CD4-positive, alpha-beta T cell (primary cell): ENCODE measurements around the gene EVA1B. TPM values are rescaled to one million over a fixed set of nuclear protein-coding genes. Genes with fewer than 3 reads are reported as not detected.
A peak's percentile ranks its signal among the peaks of the same experiment; 100 is the strongest.

Experiments
- ATAC-seq: fragments of 200-7000 bp; cut with Tn5 transposase; one replicate; pipeline ENCODE4 v1.10.0; 2022; ENCODE audit warnings: mild to moderate bottlenecking; ENCODE audit not compliant: poor library complexity
- CTCF ChIA-PET: fragments of 350-600 bp; sonication (Branson Sonifier 250); formaldehyde crosslinking; loops from one replicate; lab custom pipeline; 2021; ENCODE audit warnings: antibody characterized with exemption, inconsistent platforms; lab: Charles Lee
- POLR2A ChIA-PET: fragments of 350-600 bp; sonication (Branson Sonifier 250); formaldehyde crosslinking; loops from one replicate; lab custom pipeline; 2021; ENCODE audit warnings: antibody characterized with exemption, inconsistent platforms; lab: Charles Lee
- DNase-seq, 14 experiments: peaks; one replicate each; pipeline ENCODE4 v3.0.0-alpha.2; 2013 to 2020; ENCODE audit warnings: mixed read lengths in 2 of 14
- H3K27ac ChIP-seq, 2 donors: one replicate each; pipeline versions ENCODE4 v1.5.1 to v1.7.0; 2013; ENCODE audit warnings: low read length in 2 of 2, low read depth in 1 of 2, mild to moderate bottlenecking in 1 of 2
- H3K27me3 ChIP-seq, 2 experiments: 1 replicate in 1 of 2; 2 replicates in 1 of 2; pipeline versions ENCODE4 v1.6.1 to v1.7.0; 2013; ENCODE audit warnings: low read length in 2 of 2, control low read depth in 1 of 2, mild to moderate bottlenecking in 1 of 2, moderate library complexity in 1 of 2; ENCODE audit not compliant: insufficient read depth in 2 of 2, control insufficient read depth in 1 of 2
- H3K36me3 ChIP-seq: one replicate; pipeline ENCODE4 v1.6.1; 2013; ENCODE audit warnings: low read length, control low read depth; ENCODE audit not compliant: insufficient read depth
- H3K4me1 ChIP-seq: one replicate; pipeline ENCODE4 v1.6.1; 2013; ENCODE audit warnings: low read length, control low read depth; ENCODE audit not compliant: insufficient read depth
- H3K4me3 ChIP-seq: one replicate; pipeline ENCODE4 v1.5.1; 2013; ENCODE audit warnings: mild to moderate bottlenecking, low read length, moderate library complexity
- H3K9me3 ChIP-seq, 2 experiments: 1 replicate in 1 of 2; 2 replicates in 1 of 2; pipeline versions ENCODE4 v1.6.1 to v1.7.0; 2013; ENCODE audit warnings: low read length in 2 of 2, mild to moderate bottlenecking in 2 of 2, control low read depth in 1 of 2, moderate library complexity in 1 of 2; ENCODE audit not compliant: control insufficient read depth in 1 of 2, insufficient read depth in 1 of 2
- H3K27ac Mint-ChIP-seq: one replicate; pipeline ENCODE4 v1.8.0; 2020; ENCODE audit warnings: mixed read lengths
- H3K27me3 Mint-ChIP-seq: one replicate; pipeline ENCODE4 v1.8.0; 2021; ENCODE audit warnings: mixed read lengths
- H3K36me3 Mint-ChIP-seq: one replicate; pipeline ENCODE4 v1.8.0; 2021; ENCODE audit warnings: low read depth, mixed read lengths
- H3K4me1 Mint-ChIP-seq: one replicate; pipeline ENCODE4 v1.8.0; 2021; ENCODE audit warnings: low read depth, mixed read lengths
- H3K4me3 Mint-ChIP-seq: one replicate; pipeline ENCODE4 v1.8.0; 2020; ENCODE audit warnings: mild to moderate bottlenecking, mixed read lengths
- H3K9me3 Mint-ChIP-seq: one replicate; pipeline ENCODE4 v1.8.0; 2020; ENCODE audit warnings: mixed read lengths
- intact Hi-C, 2 experiments: fragments of 100-400 bp; cut with DNase I in 1 of 2; cut with micrococcal nuclease in 1 of 2; formaldehyde crosslinking; loops; one replicate each; pipeline versions ENCODE4 v1.15.1 to v1.9.0; 2023 to 2025; cut with DNase I, micrococcal nuclease
- total RNA-seq, 174 experiments: library from RNA in 2 of 174; stranded (reverse) in 2 of 174; gene quantifications; one replicate each; pipeline ENCODE4 v1.2.3 and lab custom pipeline; 2021 to 2026
- TF ChIP-seq, protein P1 (sequence below): fragments of 200-600 bp; IDR thresholded peaks from one replicate; pipeline ENCODE4 v1.8.0; 2022; ENCODE audit warnings: antibody characterized with exemption, mild to moderate bottlenecking

EVA1B gene
- total RNA-seq, 2 experiments from 2014 or later: 1.5 to 1.8 TPM

DNA sequence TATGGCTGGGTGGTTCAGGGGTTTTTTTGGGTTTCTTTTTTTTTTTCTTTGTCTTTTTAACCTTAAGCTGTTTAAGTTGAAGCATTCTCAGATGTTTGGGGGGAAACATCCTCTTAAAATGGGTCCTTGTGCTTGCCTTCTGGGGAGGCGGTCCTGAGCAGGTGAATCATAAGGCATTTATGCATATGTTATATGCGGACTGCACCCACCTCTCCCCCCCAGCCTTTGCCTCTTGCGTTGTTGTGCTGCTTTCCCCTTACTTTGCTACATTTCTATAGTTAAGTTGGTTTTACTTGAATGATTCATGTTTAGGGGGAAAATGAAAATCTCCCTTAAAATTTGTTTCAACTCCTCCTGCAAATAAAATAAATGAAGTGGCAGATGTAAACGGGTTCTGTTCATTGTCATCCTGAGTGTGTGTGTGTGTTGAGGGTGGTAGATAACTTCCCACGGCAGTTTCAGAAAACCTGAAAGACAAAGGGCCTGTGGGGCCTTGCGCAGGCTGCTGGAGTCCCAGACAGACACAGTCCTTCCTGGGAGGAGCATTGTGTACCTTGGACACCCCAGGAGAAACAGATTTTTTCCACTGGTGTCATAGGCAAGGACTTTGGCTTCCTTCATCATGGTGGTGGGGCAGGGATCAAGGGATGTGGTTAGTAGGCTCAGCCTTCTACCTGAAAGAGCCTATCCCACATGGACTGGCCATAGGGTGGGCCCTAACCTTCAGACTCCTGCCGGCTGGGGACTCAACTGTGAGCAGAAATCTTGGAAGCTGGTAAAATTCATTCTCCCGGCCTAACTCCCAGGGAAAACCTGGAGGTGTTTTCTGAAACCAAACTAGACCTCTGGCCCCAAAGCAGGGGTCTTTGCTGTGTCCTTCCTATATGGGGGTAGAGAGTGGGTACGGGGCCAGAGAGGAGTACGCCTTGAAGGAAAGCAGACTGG is 18.2 kb downstream of the EVA1B start:
- H3K4me3 ChIP-seq: no peak overlapping the region
- H3K27me3 Mint-ChIP-seq: no peaks in the 10 kb centered on the region
- peak overlapping the region; percentile 77 for H3K4me3 Mint-ChIP-seq
- H3K4me1 ChIP-seq: peaks cover 24% of the 10 kb centered on the region
- peaks cover 42% of the 10 kb centered on the region for H3K36me3 ChIP-seq
- DNase-seq (no peak), ATAC-seq (no peak)
- peaks cover 16% of the 10 kb centered on the region for H3K4me1 Mint-ChIP-seq
- no peaks in the 10 kb centered on the region for H3K9me3 Mint-ChIP-seq
- no peaks in the 10 kb centered on the region for H3K9me3 ChIP-seq
- no peaks in the 10 kb centered on the region for H3K27me3 ChIP-seq
- POLR2A ChIA-PET: interaction anchor here (0.8 to 2.2 kb wide), 10 partner anchors 15 to 156 kb away, joined by 3 to 19 read pairs (median 7); partner anchors contain the start of genes EVA1B, STK40, THRAP3 and TRAPPC3
- peak overlapping the region in 1 of 2 donors; percentile 29 for H3K27ac ChIP-seq
- TF ChIP-seq, protein P1, sequence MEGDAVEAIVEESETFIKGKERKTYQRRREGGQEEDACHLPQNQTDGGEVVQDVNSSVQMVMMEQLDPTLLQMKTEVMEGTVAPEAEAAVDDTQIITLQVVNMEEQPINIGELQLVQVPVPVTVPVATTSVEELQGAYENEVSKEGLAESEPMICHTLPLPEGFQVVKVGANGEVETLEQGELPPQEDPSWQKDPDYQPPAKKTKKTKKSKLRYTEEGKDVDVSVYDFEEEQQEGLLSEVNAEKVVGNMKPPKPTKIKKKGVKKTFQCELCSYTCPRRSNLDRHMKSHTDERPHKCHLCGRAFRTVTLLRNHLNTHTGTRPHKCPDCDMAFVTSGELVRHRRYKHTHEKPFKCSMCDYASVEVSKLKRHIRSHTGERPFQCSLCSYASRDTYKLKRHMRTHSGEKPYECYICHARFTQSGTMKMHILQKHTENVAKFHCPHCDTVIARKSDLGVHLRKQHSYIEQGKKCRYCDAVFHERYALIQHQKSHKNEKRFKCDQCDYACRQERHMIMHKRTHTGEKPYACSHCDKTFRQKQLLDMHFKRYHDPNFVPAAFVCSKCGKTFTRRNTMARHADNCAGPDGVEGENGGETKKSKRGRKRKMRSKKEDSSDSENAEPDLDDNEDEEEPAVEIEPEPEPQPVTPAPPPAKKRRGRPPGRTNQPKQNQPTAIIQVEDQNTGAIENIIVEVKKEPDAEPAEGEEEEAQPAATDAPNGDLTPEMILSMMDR: no peak
- intact Hi-C loops: loop anchor here (5.0 kb wide), 4 partner anchors 47 to 153 kb away; no protein-coding TSS in a partner anchor
- peaks cover 53% of the 10 kb centered on the region for H3K36me3 Mint-ChIP-seq
- peak overlapping the region; percentile 64 for H3K27ac Mint-ChIP-seq
- CTCF ChIA-PET: interaction anchor here (1.3 to 1.9 kb wide), 4 partner anchors 18 to 156 kb away, joined by 3 to 13 read pairs (median 6); partner anchors contain the start of genes EVA1B and TRAPPC3

DNA sequence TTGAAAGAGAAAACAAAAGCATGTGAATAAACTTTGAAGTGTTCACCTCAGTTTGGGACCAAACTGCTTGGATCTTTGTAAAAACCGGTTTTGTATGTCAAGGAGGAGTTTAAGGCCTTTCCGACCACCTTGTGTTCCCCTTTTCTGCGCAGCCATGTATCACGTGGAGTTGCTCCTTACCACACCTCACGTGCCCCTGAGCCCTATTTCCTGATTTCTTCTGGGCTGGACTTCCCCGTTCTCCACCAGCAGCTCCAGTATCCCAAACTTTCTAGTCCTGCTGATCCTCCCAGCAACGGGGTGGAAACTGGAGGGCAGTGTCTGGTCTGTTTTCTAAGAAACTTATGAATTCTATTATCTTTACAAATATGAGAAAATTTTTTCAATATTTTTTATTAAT is 18.9 kb downstream of the EVA1B start:
- ChIA-PET POLR2A (no interaction called here), CTCF (interaction anchor here (0.7 kb wide), 1 partner anchor 205 kb away, joined by 3 read pairs; no protein-coding TSS in a partner anchor)
- no peaks in the 10 kb centered on the region for H3K9me3 ChIP-seq
- no peak overlapping the region for H3K27ac ChIP-seq
- no peak overlapping the region for H3K27ac Mint-ChIP-seq
- no peaks in the 10 kb centered on the region for H3K27me3 Mint-ChIP-seq
- DNase-seq (peak in 2 of 14 experiments; percentile 57 to 64), ATAC-seq (no peak)
- no peak overlapping the region for H3K4me3 Mint-ChIP-seq
- intact Hi-C loops: loop anchor here in 1 of 2 experiments (5.0 kb wide), 1 partner anchor 152 kb away; no protein-coding TSS in a partner anchor
- no peak overlapping the region for H3K4me3 ChIP-seq
- H3K4me1 Mint-ChIP-seq: peaks cover 16% of the 10 kb centered on the region
- peaks cover 24% of the 10 kb centered on the region for H3K4me1 ChIP-seq
- TF ChIP-seq, protein P1: no peak
- H3K9me3 Mint-ChIP-seq: no peaks in the 10 kb centered on the region
- no peaks in the 10 kb centered on the region for H3K27me3 ChIP-seq
- peaks cover 44% of the 10 kb centered on the region for H3K36me3 ChIP-seq
- peaks cover 61% of the 10 kb centered on the region for H3K36me3 Mint-ChIP-seq

DNA sequence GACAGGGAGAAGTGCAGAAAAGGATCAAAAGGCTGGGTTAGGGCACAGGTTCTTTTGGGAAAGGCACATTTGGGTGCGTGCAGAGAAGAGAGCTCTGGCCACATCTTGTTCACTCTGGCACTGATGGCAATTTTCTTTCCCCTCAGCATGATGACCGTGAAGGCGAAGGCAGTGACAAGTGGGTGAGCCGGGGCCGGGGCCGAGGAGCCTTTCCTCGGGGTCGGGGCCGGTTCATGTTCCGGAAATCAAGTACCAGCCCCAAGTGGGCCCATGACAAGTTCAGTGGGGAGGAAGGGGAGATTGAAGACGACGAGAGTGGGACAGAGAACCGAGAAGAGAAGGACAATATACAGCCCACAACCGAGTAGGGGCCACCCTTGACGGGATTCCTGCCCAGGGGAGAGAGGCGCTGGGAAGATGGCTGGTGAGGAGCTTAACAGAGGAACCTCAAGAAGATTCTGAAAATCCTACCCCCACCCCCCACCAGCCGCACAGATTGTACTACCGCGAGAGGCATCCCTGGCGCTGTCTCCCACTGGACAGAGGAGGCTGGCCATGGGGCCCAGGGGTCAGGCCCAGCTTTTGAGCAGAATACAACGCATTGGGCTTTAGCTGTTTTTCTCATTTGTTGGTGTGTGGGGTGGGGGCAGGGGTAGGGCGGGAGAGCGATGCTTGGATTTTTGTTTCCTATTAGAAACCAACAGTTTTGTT is 19.6 kb downstream of the EVA1B start:
- ATAC-seq (no peak), DNase-seq (no peak)
- Histone ChIP-seq H3K27me3 (no peaks in the 10 kb centered on the region), H3K36me3 (peaks cover 49% of the 10 kb centered on the region), H3K27ac (no peak overlapping the region), H3K4me3 (no peak overlapping the region), H3K4me1 (peaks cover 24% of the 10 kb centered on the region), H3K9me3 (no peaks in the 10 kb centered on the region)
- Mint-ChIP-seq H3K36me3 (peaks cover 66% of the 10 kb centered on the region), H3K4me3 (peak overlapping the region; percentile 56), H3K9me3 (no peaks in the 10 kb centered on the region), H3K27ac (no peak overlapping the region), H3K27me3 (no peaks in the 10 kb centered on the region), H3K4me1 (peaks cover 16% of the 10 kb centered on the region)
- CTCF ChIA-PET: interaction anchor here (0.7 to 2.0 kb wide), 2 partner anchors 155 to 204 kb away, joined by 3 to 5 read pairs; partner anchors contain the start of gene TRAPPC3
- POLR2A ChIA-PET: no interaction called here
- intact Hi-C loops: loop anchor here in 1 of 2 experiments (5.0 kb wide), 1 partner anchor 152 kb away; no protein-coding TSS in a partner anchor
- TF ChIP-seq, protein P1: no peak
